Measurements from ENCODE around the gene NLGN1. TPM values are rescaled to one million over a fixed set of nuclear protein-coding genes. Genes with fewer than 3 reads are reported as not detected.

The NLGN1 gene
- total and polyA plus RNA-seq, 2 of the 13 experiments (the other 11 are each of a cell fraction or from before 2014, with no cell fraction given), result not detected

- Histone ChIP-seq H3K27me3 (ENCODE audit: control insufficient read depth in 1 of 2, insufficient read depth in 2 of 2, low read length in 2 of 2) (no peaks in the 10 kb centered on the region), H3K4me1 (ENCODE audit: insufficient read depth, low read length) (no peaks in the 10 kb centered on the region), H3K9ac (ENCODE audit: insufficient read depth, low read depth, low read length) (no peak overlapping the region), H3K27ac (ENCODE audit: extremely low read length, insufficient read depth, low read length) (no peak overlapping the region), H3K9me3 (ENCODE audit: low read length) (no peaks in the 10 kb centered on the region), H2AFZ (ENCODE audit: low read length) (no peak overlapping the region), H3K4me2 (ENCODE audit: low read depth, low read length) (no peak overlapping the region), H3K36me3 (replicated peaks in 1 of 2; ENCODE audit: control insufficient read depth in 1 of 2, insufficient read depth in 2 of 2, low read length in 2 of 2) (no peaks in the 10 kb centered on the region), H3K4me3 (replicated peaks in 1 of 3; ENCODE audit: insufficient read depth in 1 of 3, low read depth in 2 of 3, low read length in 3 of 3) (no peak overlapping the region), H4K20me1 (ENCODE audit: insufficient read depth, low read length) (no peaks in the 10 kb centered on the region), H3K79me2 (ENCODE audit: insufficient read depth, low read length) (no peaks in the 10 kb centered on the region)
- DNase-seq (ENCODE audit: low spot score) (no peak), FAIRE-seq (no peak), ATAC-seq (no peak)
- POLR2A ChIA-PET, result no interaction called here
- CTCF ChIA-PET (ENCODE audit: low intra/inter-chr PET ratio, low total read pairs), result no interaction called here
- no TSS peak for BruUV-seq (replicated peaks)
- TF ChIP-seq NFIB (CRISPR knock-in tag; IDR thresholded peaks at IDR 0.05; ENCODE audit: borderline replicate concordance) (no peak), ZNF33A (CRISPR knock-in tag; IDR thresholded peaks at IDR 0.05; ENCODE audit: borderline replicate concordance) (no peak), TBL1XR1 (IDR thresholded peaks at IDR 0.05; ENCODE audit: borderline replicate concordance, low read length, partially characterized antibody) (no peak), SP1 (IDR thresholded peaks at IDR 0.05) (no peak), SP1 (CRISPR knock-in tag; IDR thresholded peaks at IDR 0.05) (no peak)
- intact Hi-C loops (cut with micrococcal nuclease; ENCODE audit: unreplicated experiment), result no loop called here
- WGBS (ENCODE audit: low lambda C conversion rate), result 0% methylated on average over 1 of the region's 1 CpG
- in situ Hi-C loops (cut with HindIII; ENCODE audit: extremely low pct_ligation_motif_present, low pct_unique_long_range_greater_than_20kb), result no loop called here
Observed at GRCh38 chr3:174247687-174248152, 850.2 kb downstream of the NLGN1 start.

GRCh38 chr3:174251681-174252080, 854.1 kb downstream of the NLGN1 start:
- no peak for ATAC-seq
- Histone ChIP-seq H4K20me1 (ENCODE audit: insufficient read depth, low read length) (no peaks in the 10 kb centered on the region), H3K27me3 (ENCODE audit: control insufficient read depth in 1 of 2, insufficient read depth in 2 of 2, low read length in 2 of 2) (no peaks in the 10 kb centered on the region), H3K4me2 (ENCODE audit: low read depth, low read length) (no peak overlapping the region), H3K9me3 (ENCODE audit: low read length) (no peaks in the 10 kb centered on the region), H3K4me3 (replicated peaks in 1 of 3; ENCODE audit: insufficient read depth in 1 of 3, low read depth in 2 of 3, low read length in 3 of 3) (no peak overlapping the region), H3K79me2 (ENCODE audit: insufficient read depth, low read length) (no peaks in the 10 kb centered on the region), H3K36me3 (replicated peaks in 1 of 2; ENCODE audit: control insufficient read depth in 1 of 2, insufficient read depth in 2 of 2, low read length in 2 of 2) (no peaks in the 10 kb centered on the region), H3K27ac (ENCODE audit: extremely low read length, insufficient read depth, low read length) (no peak overlapping the region), H3K9ac (ENCODE audit: insufficient read depth, low read depth, low read length) (no peak overlapping the region), H2AFZ (ENCODE audit: low read length) (no peak overlapping the region), H3K4me1 (ENCODE audit: insufficient read depth, low read length) (no peaks in the 10 kb centered on the region)
- ChIA-PET CTCF (ENCODE audit: low intra/inter-chr PET ratio, low total read pairs) (no interaction called here), POLR2A (no interaction called here)
- DNase-seq (ENCODE audit: low spot score), result no peak
- BruUV-seq (replicated peaks), result no TSS peak
- in situ Hi-C loops (cut with HindIII; ENCODE audit: extremely low pct_ligation_motif_present, low pct_unique_long_range_greater_than_20kb), result no loop called here
- no peak for TF ChIP-seq KLF9 (CRISPR knock-in tag; IDR thresholded peaks at IDR 0.05; ENCODE audit: low read depth)
- TF ChIP-seq ZNF12 (CRISPR knock-in tag; IDR thresholded peaks at IDR 0.05), result no peak
- TF ChIP-seq ZNF549 (CRISPR knock-in tag; IDR thresholded peaks at IDR 0.05), result no peak
- no peak for TF ChIP-seq KLF15 (CRISPR knock-in tag; IDR thresholded peaks at IDR 0.05; ENCODE audit: borderline replicate concordance)
- no peak for TF ChIP-seq ZBTB4 (CRISPR knock-in tag; IDR thresholded peaks at IDR 0.05; ENCODE audit: borderline replicate concordance)
- no peak for TF ChIP-seq GPBP1L1 (CRISPR knock-in tag; IDR thresholded peaks at IDR 0.05)
- no peak for TF ChIP-seq SRSF1 (optimal IDR thresholded peaks at IDR 0.05; ENCODE audit: low read depth, low read length)
- no peak for TF ChIP-seq GLMP (CRISPR knock-in tag; IDR thresholded peaks at IDR 0.05; ENCODE audit: borderline replicate concordance)
- TF ChIP-seq ZNF121 (CRISPR knock-in tag; IDR thresholded peaks at IDR 0.05), result no peak
- 4% methylated on average over 1 of the region's 1 CpG for WGBS (ENCODE audit: low lambda C conversion rate)
- intact Hi-C loops (cut with micrococcal nuclease; ENCODE audit: unreplicated experiment), result loop anchor here (2.0 kb wide), 1 partner anchor 21 kb away; no protein-coding TSS in a partner anchor
- no peak for FAIRE-seq
